GM18511 (cell line): ENCODE data around the gene ACAN.

Experiments used
- ATAC-seq: cut with Tn5 transposase; IDR thresholded peaks from one replicate; pipeline ENCODE4 v1.9.1; 2021; ENCODE audit warnings: mild to moderate bottlenecking, moderate library complexity; ENCODE audit not compliant: unreplicated experiment

Gene ACAN

DNA sequence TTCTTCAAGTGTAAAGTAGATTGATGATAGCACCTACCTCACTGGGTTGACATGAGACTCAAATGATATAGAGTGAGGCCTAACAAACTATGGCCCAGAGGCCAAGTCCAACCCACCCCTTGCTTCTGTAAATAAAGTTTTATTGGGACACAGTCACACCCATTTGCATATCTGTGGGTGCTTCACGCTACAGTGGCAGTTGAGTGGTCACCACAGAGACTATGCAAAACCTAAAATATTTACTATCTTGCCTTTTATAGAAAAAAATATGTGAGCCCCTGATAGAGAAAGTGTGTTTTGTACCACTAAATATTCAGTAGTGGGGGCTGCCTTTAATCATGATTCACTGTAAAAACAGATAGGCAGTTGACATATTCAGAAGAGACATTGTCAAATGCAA lies 38.0 kb downstream of the ACAN start:
- no peak for ATAC-seq

DNA sequence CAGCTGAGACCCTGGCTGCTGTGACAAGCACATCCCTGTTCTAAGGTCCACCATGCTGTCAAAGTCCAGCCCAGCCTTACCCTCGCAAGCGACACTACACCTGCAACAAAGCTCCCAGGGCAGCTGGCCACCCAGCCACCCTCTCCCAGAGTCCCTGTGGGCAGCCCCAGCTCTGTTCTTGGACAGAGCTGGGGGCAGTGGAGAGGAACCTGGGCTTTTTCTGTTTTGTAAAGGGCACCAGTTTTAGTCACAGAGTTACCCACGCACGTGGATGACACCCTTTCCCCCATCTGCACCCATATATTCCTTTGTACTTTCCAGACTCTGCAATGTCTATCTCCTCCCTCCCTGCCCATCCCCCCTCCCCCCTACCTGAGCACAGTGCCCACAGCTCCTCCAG lies 38.9 kb downstream of the ACAN start:
- ATAC-seq, result no peak

- ATAC-seq, result no peak
Observed at GRCh38 chr15:88843334-88843733, 40.1 kb downstream of the ACAN start.

DNA sequence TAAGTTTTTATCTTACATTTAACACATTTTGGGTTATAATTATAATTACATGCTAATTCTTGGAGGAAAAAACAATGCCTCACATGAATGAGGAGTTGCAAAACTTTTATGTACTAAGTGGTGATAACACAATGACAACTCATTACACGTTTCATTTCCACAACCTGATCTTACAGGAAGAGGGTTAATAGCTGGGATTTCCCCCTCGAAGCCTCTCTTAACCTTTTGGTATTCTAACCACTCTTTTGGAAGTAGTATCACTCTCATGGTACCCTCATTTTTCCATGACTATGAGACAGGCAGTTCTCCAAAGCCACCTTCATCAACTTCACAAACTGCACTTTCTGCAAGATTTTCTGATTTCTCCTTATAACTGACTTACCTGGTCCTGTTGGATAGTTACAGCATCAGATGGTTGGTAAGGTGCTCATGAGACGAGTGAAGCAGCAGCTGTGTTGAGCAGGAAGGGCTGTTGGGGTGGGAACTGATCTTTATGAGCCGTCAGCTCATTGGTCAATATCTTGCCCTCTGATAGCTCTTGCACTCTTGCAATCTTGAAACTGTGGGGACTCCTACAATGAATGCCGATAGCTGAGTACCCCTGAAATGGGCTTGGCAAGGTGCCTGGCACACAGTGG lies 41.6 kb downstream of the ACAN start:
- ATAC-seq, result no peak

- ATAC-seq, result no peak
Observed at GRCh38 chr15:88845616-88846015, 42.4 kb downstream of the ACAN start.

DNA sequence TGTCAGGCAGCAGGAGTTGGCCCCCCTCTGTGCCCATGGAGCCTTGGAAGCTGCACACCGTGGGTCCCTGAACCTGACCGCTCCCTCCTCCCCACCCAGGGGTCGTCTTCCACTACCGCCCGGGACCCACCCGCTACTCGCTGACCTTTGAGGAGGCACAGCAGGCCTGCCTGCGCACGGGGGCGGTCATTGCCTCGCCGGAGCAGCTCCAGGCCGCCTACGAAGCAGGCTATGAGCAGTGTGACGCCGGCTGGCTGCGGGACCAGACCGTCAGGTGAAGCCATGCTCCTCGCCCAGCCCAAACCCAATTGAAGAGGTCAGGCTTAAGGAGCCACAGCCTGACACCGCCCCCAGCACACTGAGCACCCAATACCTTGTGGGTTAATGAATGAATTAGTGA lies 43.9 kb downstream of the ACAN start:
- no peak for ATAC-seq

DNA sequence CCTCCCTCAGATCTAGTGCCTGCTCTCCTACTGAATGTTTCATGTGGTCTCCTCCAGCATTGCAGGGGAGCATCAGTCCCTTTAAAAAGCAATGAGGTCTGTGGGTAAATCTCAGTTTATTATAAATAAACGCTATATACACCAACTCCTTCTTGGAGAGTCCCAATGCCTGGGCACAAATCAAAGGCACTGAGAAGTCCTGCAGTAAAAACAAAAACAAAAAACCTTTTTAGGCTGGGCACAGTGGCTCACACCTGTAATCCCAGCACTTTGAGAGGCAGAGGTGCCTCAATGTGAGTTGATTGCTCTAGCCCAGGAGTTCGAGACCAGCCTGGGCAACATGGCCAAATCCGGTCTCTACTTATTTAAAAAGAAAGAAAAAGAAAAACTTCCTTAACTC lies 45.0 kb downstream of the ACAN start:
- no peak for ATAC-seq

DNA sequence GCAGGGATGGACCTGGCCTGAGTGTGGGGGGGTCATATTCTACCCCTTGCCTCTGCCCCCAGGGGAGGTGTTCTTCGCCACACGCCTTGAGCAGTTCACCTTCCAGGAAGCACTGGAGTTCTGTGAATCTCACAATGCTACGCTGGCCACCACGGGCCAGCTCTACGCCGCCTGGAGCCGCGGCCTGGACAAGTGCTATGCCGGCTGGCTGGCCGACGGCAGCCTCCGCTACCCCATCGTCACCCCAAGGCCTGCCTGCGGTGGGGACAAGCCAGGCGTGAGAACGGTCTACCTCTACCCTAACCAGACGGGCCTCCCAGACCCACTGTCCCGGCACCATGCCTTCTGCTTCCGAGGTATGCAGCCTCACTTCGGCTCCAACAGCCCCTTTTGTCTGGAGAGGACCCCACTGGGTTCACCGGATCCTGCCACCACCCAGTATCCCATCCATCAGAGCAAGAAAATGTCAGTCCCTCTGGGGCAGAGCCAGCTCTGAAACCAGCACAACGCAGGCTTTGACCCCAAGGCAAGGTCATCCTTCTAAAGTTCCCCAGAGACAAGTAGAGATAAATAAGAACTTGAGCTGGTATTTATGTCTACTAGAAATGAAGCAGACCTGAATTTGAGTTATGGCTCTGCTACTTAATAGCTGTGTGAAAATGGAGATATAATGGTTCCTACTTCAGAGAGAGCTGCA lies 46.3 kb downstream of the ACAN start:
- no peak for ATAC-seq

DNA sequence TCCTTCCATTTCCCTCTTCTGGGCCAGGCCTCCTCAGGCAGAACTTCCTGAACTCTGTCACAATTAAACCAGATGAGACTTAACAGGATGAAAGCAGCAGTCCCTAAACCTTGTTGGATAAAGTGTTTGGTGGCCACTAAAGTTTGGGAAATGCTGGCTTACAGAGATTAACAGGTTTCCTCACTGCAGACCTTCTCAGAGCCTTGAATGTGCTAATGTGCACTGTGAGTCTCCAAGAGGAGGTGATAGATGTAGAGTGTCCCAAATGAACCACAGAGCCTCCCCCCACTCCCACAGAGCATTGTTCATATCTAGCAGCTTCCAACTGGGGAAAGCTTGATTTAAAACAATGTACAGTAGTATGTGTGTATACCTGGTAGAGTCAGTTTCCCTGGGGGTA lies 49.2 kb downstream of the ACAN start:
- no peak for ATAC-seq

DNA sequence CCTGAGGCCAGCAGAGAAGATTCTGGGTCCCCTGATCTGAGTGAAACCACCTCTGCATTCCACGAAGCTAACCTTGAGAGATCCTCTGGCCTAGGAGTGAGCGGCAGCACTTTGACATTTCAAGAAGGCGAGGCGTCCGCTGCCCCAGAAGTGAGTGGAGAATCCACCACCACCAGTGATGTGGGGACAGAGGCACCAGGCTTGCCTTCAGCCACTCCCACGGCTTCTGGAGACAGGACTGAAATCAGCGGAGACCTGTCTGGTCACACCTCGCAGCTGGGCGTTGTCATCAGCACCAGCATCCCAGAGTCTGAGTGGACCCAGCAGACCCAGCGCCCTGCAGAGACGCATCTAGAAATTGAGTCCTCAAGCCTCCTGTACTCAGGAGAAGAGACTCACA lies 55.7 kb downstream of the ACAN start:
- no peak for ATAC-seq

DNA sequence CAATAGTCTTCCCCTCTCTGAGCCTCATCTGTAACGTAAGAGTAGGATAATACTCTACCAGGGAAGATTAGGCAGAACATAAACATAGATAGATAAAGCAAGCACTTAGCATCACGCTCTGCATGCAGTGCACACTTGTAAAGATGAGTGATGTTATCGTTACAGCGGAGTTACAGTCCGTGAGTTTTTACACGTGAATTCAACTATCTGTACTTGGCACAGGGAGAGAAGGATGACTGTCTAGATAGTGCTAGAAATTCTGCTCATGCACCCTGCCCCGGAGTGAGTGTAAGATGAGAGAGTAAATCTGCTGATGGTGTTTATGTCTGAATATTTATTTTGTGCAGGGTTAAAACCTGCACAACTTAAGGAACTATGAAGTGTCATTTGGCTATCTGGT lies 56.3 kb downstream of the ACAN start:
- no peak for ATAC-seq

DNA sequence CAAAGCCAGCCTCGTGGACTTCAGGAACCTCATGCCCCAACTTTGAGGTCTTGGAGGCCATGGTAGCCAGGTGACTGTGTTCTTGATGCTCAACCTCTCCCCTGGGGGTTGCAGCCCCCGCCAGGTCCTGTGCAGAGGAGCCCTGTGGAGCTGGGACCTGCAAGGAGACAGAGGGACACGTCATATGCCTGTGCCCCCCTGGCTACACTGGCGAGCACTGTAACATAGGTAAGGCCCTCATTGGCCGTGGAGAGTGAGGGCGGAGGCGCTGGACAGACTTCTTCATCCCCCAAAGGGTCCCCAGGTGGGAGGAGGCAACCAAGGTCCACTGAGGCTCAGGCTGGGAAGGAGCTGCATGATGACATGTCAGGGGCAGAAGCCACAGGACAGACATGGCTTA lies 57.0 kb downstream of the ACAN start:
- no peak for ATAC-seq

- no peak for ATAC-seq
Observed at GRCh38 chr15:88863412-88863811, 60.2 kb downstream of the ACAN start.

GRCh38 chr15:88864861-88865497 lies 61.7 kb downstream of the ACAN start:
- no peak for ATAC-seq

- no peak for ATAC-seq
Observed at GRCh38 chr15:88865498-88866099, 62.4 kb downstream of the ACAN start.

- no peak for ATAC-seq
Observed at GRCh38 chr15:88866295-88866881, 63.2 kb downstream of the ACAN start.

DNA sequence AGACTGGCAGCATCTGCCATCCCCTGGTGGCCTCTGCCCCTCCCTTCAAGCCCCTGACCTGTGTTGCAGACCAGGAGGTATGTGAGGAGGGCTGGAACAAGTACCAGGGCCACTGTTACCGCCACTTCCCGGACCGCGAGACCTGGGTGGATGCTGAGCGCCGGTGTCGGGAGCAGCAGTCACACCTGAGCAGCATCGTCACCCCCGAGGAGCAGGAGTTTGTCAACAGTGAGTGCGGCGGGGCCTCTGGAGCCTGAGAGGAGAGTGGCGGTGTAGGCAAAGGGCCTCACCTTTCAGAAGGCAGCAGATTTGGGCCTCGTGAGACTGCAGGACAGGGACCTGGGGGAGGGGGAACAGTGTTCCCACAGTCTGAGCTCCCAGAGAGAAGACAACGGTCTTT lies 68.1 kb downstream of the ACAN start:
- no peak for ATAC-seq

DNA sequence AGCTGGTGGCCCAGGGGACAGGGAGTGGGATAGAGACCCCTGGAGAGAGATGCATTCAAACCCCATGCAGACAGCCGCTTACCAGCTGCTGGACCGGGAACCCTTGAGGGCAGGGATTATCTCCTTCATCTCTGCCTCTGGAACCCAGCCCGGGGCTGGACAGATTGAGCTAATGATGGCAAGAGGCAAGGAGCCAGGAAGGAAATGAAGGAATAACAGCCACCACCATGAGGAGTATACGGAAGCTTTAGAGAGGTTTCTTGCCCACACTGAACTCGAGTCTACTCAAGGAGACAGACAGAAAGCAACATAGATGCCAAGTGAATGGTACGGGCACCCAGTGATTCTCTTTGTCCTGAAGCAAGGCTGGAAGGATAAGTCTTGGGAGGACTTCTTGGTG lies 68.9 kb downstream of the ACAN start:
- ATAC-seq, result no peak

- ATAC-seq, result no peak
Observed at GRCh38 chr15:88872706-88873105, 69.5 kb downstream of the ACAN start.

DNA sequence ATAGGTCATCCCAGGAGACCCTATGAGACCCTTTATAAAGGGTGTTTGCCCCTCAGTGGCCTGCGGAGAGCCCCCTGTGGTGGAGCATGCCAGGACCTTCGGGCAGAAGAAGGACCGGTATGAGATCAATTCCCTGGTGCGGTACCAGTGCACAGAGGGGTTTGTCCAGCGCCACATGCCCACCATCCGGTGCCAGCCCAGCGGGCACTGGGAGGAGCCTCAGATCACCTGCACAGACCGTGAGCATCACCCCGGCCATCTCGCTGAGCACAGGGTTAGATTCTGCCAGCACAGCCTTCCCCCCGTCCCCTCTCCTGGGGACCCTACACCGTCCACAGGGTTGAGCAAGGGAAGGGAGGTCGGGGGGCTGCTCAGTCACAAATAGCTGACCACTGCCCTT lies 70.5 kb downstream of the ACAN start:
- no peak for ATAC-seq

DNA sequence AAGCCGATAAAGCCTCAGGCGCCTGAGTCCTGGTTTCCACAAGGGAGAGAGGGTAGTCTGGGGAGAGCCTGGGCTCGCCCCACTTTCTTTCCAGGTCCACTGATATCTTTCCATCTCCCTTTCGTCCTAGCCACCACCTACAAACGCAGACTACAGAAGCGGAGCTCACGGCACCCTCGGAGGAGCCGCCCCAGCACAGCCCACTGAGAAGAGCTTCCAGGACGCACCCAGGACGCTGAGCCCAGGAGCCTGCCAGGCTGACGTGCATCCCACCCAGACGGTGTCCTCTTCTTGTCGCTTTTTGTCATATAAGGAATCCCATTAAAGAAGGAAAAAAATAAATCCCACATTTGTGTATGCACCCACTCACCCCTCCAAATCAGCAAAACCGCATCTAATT lies 71.0 kb downstream of the ACAN start:
- no peak for ATAC-seq

- ATAC-seq, result no peak
Observed at GRCh38 chr15:88874684-88875083, 71.4 kb downstream of the ACAN start.
